ENCODE results near the gene OR1J2.

OR1J2 gene

GRCh38 chr9:122552812-122553211 is 42.2 kb downstream of the OR1J2 start, which contains the start of gene OR1N2:
Gene OR1N2 (plus strand): TSS chr9:122553112. CDS start chr9:122553212, 100 bp downstream.
- DNase-seq (ENCODE audit: low spot score), result no peak
